Measurements from ENCODE around the gene CSNK1A1.

DNA sequence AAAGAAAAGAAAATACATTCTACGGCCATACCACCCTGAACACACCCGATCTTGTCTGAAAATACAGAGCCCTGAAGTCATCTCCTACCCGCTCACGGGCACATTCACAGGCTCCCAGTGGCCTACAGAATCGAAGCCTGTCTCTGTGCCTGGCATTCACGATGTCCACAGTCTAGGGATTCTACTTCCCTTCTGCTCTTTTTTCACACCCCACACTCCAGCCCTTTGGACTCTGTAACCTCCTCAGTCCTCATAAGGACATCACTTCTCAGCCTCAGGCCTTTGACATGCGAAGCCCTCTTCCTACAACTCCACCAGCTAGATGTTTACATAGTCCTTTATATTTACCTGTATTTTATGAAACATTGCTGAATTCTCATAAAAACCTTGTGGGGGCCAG lies 77.8 kb downstream of the CSNK1A1 start:
- TF ChIP-seq CTCF (conservative IDR thresholded peaks at IDR 0.05; ENCODE audit: low read length) (no peak), EZH2phosphoT487 (IDR thresholded peaks at IDR 0.05; ENCODE audit: borderline replicate concordance, low read depth, low read length) (no peak)
